Stomach smooth muscle (tissue), 2 donors: ENCODE measurements around the gene GNAI3.

Experiments
- H3K27ac ChIP-seq: one replicate; pipeline ENCODE4 v1.7.0; 2013; ENCODE audit warnings: mild to moderate bottlenecking, low read length, inconsistent platforms
- H3K27me3 ChIP-seq, 2 donors: one replicate each; pipeline ENCODE4 v1.7.0; 2013; ENCODE audit warnings: low read length in 2 of 2; ENCODE audit not compliant: insufficient read depth in 2 of 2, control insufficient read depth in 1 of 2
- H3K36me3 ChIP-seq, 2 donors: one replicate each; pipeline ENCODE4 v1.7.0; 2013; ENCODE audit warnings: low read length in 2 of 2; ENCODE audit not compliant: control insufficient read depth in 2 of 2, insufficient read depth in 2 of 2
- H3K4me1 ChIP-seq: one replicate; pipeline ENCODE4 v1.7.0; 2013; ENCODE audit warnings: low read length; ENCODE audit not compliant: control insufficient read depth, insufficient read depth
- H3K4me3 ChIP-seq, 2 donors: one replicate each; pipeline ENCODE4 v1.7.0; 2013; ENCODE audit warnings: low read length in 2 of 2
- H3K9ac ChIP-seq, 2 donors: one replicate each; pipeline ENCODE4 v1.7.0; 2013; ENCODE audit warnings: low read length in 2 of 2, mild to moderate bottlenecking in 1 of 2
- H3K9me3 ChIP-seq, 2 donors: one replicate each; pipeline ENCODE4 v1.7.0; 2013; ENCODE audit warnings: low read length in 2 of 2; ENCODE audit not compliant: control insufficient read depth in 2 of 2
- donor health status: healthy.
- donor health status: Pancreatic carcinoma.

Gene GNAI3

GRCh38 chr1:109625176-109625575, 76.8 kb downstream of the GNAI3 start:
- Histone ChIP-seq H3K9ac (no peak overlapping the region), H3K4me1 (peaks cover 47% of the 10 kb centered on the region), H3K27ac (no peak overlapping the region), H3K4me3 (peak overlapping the region in 1 of 2 donors; percentile 35), H3K9me3 (no peaks in the 10 kb centered on the region), H3K36me3 (peaks cover 9 to 30% of the 10 kb centered on the region in 2 donors), H3K27me3 (no peaks in the 10 kb centered on the region)

DNA sequence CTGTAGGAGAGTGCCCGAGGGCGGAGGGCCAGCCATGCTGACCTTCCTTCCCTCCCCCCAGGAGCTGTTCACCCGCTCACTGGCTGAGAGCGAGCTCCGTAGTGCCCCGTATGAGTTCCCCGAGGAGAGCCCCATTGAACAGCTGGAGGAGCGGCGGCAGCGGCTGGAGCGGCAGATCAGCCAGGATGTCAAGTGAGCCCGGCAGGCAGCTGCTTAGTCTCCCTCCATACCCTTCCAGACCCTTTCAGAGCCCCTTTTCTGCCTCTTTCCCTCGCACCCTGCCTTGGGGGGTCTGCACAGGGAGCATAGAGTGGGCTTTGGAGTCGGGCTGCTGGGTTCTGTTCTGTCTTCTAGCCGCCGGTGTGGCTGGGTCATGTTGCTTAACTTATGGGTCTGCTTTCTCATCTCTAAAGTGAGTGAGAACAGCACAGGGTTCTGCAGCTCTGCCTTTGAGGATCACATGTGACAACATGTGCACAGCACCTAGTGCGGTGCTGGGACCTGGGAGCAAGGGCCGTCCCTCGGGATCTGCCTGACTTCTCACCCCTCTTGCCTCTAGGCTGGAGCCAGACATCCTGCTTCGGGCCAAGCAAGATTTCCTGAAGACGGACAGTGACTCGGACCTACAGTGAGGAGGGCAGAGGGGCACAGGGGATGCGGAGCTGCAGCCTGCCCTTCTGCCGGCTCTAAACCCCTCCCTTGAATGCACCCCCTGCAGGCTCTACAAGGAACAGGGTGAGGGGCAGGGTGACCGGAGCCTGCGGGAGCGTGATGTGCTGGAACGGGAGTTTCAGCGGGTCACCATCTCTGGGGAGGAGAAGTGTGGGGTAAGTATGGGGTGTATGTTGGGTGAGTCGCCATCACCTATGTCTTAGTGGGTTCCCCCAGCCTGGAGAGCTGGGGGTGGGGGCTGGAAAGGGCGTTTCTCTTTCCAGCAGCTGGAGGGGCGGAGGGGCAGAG, 77.5 kb downstream of the GNAI3 start:
- peaks cover 44% of the 10 kb centered on the region for H3K4me1 ChIP-seq
- no peak overlapping the region for H3K27ac ChIP-seq
- H3K4me3 ChIP-seq = peak overlapping the region in 1 of 2 donors; percentile 35
- no peaks in the 10 kb centered on the region for H3K27me3 ChIP-seq
- no peak overlapping the region for H3K9ac ChIP-seq
- H3K36me3 ChIP-seq = peaks cover 12 to 33% of the 10 kb centered on the region in 2 donors
- no peaks in the 10 kb centered on the region for H3K9me3 ChIP-seq

DNA sequence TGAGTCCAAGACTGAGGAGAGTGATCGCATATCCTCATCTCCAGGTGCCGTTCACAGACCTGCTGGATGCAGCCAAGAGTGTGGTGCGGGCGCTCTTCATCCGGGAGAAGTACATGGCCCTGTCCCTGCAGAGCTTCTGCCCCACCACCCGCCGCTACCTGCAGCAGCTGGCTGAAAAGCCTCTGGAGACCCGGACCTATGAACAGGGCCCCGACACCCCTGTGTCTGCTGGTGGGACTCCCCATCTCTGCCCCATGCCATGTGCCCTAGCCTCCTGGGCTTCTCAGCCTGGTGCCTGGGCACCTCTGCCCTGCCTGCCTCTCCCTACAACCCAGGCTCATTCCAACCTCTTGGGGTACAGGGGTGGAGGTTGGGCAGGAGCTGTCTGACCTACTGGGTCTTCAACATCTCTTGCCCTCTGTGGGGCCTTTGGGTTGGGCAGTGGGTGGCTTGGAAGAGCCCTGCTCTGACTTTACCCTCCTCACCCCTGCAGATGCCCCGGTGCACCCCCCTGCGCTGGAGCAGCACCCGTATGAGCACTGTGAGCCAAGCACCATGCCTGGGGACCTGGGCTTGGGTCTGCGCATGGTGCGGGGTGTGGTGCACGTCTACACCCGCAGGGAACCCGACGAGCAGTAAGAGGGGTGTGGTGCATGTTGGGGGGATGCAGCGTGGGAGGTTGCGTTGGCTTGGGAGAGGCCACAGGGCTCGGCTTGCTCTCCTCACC, 78.4 kb downstream of the GNAI3 start:
- no peak overlapping the region for H3K9ac ChIP-seq
- H3K36me3 ChIP-seq = peaks cover 16 to 34% of the 10 kb centered on the region in 2 donors
- H3K4me3 ChIP-seq = no peak overlapping the region
- H3K27me3 ChIP-seq = no peaks in the 10 kb centered on the region
- H3K9me3 ChIP-seq = no peaks in the 10 kb centered on the region
- peaks cover 42% of the 10 kb centered on the region for H3K4me1 ChIP-seq
- H3K27ac ChIP-seq = no peak overlapping the region

GRCh38 chr1:109627692-109628399, 79.4 kb downstream of the GNAI3 start:
- Histone ChIP-seq H3K9ac (no peak overlapping the region), H3K36me3 (peaks cover 16 to 34% of the 10 kb centered on the region in 2 donors), H3K9me3 (no peaks in the 10 kb centered on the region), H3K27me3 (no peaks in the 10 kb centered on the region), H3K27ac (no peak overlapping the region), H3K4me1 (peaks cover 43% of the 10 kb centered on the region), H3K4me3 (no peak overlapping the region)

DNA sequence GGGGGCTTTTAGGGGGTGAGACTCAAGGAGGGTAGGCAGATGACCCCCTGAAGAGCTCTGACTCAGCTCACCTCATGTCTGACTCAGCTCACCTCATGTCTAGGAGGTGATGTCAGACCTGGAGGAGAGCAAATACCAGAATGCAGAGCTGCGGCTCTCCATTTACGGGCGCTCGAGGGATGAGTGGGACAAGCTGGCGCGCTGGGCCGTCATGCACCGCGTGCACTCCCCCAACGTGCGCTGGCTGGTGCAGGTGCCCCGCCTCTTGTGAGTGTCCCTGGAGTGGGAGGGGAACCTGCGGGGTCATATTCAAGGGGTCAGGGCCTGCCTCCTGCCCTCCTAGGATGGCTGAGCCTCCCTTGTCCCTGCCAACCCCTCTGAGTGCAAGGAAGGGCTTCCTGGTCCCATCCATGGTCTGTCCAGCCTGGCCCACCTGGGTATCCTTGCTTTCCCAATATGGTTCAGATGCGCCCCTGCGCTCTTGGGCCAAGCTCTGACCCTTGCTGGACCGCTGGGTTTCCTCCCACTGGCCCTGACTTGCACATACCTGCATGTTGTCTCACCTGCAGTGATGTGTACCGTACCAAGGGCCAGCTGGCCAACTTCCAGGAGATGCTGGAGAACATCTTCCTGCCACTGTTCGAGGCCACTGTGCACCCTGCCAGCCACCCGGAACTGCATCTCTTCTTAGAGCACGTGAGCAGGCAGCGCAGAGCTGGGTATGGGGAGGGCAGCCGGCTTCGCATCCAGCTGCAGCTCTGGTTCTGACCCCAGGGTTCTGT, 80.3 kb downstream of the GNAI3 start:
- H3K36me3 ChIP-seq = peaks cover 16 to 34% of the 10 kb centered on the region in 2 donors

DNA sequence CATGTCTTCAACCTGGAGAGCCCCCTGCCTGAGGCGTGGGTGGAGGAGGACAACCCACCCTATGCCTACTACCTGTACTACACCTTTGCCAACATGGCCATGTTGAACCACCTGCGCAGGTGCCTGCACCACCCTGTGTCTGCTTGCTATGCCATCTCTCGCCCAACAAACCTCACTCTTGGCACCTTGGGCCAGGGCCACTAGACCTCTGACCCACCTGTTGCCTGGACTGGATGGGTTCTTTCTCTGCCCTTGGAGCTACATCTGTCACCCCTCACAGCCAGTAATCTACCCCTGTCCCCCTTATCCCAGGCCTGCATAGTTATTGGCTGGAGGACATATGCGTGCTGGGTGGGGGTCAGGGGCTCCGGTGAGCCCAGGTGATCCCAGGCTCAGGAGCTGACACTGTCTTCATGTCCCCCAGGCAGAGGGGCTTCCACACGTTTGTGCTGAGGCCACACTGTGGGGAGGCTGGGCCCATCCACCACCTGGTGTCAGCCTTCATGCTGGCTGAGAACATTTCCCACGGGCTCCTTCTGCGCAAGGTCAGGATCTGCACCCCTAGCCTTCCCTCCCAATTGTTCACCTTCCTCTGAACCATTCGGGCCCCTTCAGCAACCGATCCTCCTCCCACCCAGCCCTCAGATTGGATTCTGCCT, 81.1 kb downstream of the GNAI3 start:
- H3K27me3 ChIP-seq = no peaks in the 10 kb centered on the region
- H3K36me3 ChIP-seq = peaks cover 16 to 34% of the 10 kb centered on the region in 2 donors
- H3K9ac ChIP-seq = no peak overlapping the region
- H3K9me3 ChIP-seq = no peaks in the 10 kb centered on the region
- peaks cover 33% of the 10 kb centered on the region for H3K4me1 ChIP-seq
- H3K4me3 ChIP-seq = no peak overlapping the region
- no peak overlapping the region for H3K27ac ChIP-seq

More for the DNA sequence above, 80.3 kb downstream of the GNAI3 start:
- Histone ChIP-seq H3K4me3 (no peak overlapping the region), H3K27ac (no peak overlapping the region), H3K27me3 (no peaks in the 10 kb centered on the region), H3K4me1 (peaks cover 41% of the 10 kb centered on the region), H3K9ac (no peak overlapping the region), H3K9me3 (no peaks in the 10 kb centered on the region)

- no peaks in the 10 kb centered on the region for H3K27me3 ChIP-seq
- no peak overlapping the region for H3K27ac ChIP-seq
- peaks cover 16 to 34% of the 10 kb centered on the region in 2 donors for H3K36me3 ChIP-seq
Measured at GRCh38 chr1:109630081-109630897, 81.9 kb downstream of the GNAI3 start.

GRCh38 chr1:109630898-109631512, 82.6 kb downstream of the GNAI3 start:
- H3K4me3 ChIP-seq = no peak overlapping the region
- peaks cover 27% of the 10 kb centered on the region for H3K4me1 ChIP-seq
- H3K36me3 ChIP-seq = peaks cover 16 to 34% of the 10 kb centered on the region in 2 donors
- peak overlapping the region; percentile 82 for H3K27ac ChIP-seq
- no peaks in the 10 kb centered on the region for H3K9me3 ChIP-seq
- H3K9ac ChIP-seq = no peak overlapping the region
- H3K27me3 ChIP-seq = no peaks in the 10 kb centered on the region

More at GRCh38 chr1:109630081-109630897, 81.9 kb downstream of the GNAI3 start:
- Histone ChIP-seq H3K9me3 (no peaks in the 10 kb centered on the region), H3K9ac (no peak overlapping the region), H3K4me1 (peaks cover 26% of the 10 kb centered on the region), H3K4me3 (no peak overlapping the region)
